Measurements from ENCODE around the gene TMEM94.

DNA sequence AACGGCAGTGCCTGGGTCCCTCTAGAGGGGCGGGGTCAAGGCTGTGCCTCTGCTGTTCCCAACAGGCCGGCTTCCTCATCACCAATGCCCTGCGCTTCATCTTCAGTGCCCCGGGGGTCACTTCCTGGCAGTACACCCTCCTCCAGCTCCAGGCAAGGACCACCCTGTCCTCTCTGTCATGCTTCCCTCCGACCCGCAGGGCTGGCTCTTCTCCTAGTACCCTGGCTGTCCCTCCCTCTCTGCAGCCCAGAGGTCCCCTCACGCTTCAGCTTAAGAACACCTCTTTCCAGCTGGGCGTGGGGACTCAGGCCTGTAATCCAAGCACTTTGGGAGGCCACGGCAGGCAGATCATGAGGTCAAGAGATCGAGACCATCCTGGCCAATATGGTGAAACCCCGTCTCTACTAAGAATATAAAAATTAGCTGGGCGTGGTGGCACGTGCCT is 33.1 kb downstream of the TMEM94 start:
- TF ChIP-seq POLR2A (IDR thresholded peaks at IDR 0.05) (no peak), CTCF (IDR thresholded peaks at IDR 0.05) (no peak)
